DND-41 (cell line): ENCODE results near the gene ABCC8.

Source experiments
- CTCF ChIP-seq: IDR thresholded peaks from 2 replicates; pipeline ENCODE4 v1.5.1; 2012; ENCODE audit warnings: borderline replicate concordance, low read length, moderate library complexity, mild to moderate bottlenecking; ENCODE audit not compliant: poor library complexity, severe bottlenecking; ENCODE audit errors: extremely low read depth
- EZH2 ChIP-seq: IDR thresholded peaks from 3 replicates; pipeline ENCODE4 v1.6.1; 2012; ENCODE audit warnings: borderline replicate concordance, low read depth, mild to moderate bottlenecking, moderate library complexity, low read length, inconsistent platforms; ENCODE audit not compliant: severe bottlenecking

GRCh38 chr11:17463546-17464174, 13.0 kb downstream of the ABCC8 start:
- TF ChIP-seq CTCF, result no peak
- TF ChIP-seq EZH2, result no peak
